ENCODE data around the gene CDC45.

- no peak for TF ChIP-seq CTCF (IDR thresholded peaks at IDR 0.05)
- TF ChIP-seq POLR2A (IDR thresholded peaks at IDR 0.05) = no peak
- TF ChIP-seq POLR2AphosphoS5 (IDR thresholded peaks at IDR 0.05) = no peak
Observed at GRCh38 chr22:19522881-19523239, 43.1 kb downstream of the CDC45 start.

All from sigmoid colon (tissue), 4 donors.